ENCODE data around the gene CELF4.

CELF4 gene

DNA sequence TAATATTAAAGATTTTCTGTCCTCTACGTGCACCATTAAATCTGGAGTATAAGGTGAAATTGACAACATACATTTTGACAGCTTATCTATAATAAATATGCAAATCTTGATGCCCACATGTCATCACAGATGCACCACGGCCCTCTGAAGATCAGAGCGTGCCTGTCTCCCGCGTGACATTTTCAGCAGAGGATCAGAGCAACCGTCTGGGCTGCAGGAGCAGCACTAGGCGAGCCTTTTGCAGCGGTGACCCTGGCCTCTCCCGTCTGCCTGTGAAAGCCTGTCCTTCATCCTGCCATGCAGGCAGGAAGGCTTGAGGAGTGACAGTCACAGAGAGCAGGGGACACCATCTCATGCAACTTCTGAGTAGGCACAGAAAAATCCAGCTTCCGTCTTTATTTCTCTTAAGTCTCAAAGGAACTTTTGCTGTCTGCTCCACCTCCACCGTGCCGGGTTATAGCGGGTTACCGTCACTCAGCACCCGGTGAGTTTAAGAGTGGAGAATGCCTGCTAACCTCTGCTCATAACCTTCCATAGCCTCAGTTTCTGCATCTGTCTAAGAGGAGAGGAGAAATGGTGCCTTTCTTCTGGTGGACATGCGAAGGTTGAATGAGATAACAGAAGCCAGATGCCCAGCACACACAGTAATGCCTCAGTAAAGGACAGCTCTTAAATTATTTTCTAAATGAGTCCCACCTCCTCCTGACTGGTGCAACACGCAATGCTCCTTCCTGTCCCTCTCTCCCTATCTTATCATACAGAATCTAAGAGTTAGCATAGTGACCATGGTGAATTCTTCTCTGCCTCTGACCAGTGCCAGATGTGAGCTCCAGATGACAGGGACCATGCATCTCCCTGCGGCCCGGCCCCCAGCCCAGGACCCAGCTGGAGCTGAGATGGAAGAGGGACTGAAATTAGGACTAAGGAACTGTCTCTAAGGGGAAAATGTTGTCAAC is 43.8 kb downstream of the CELF4 start:
- no peak for DNase-seq

DNA sequence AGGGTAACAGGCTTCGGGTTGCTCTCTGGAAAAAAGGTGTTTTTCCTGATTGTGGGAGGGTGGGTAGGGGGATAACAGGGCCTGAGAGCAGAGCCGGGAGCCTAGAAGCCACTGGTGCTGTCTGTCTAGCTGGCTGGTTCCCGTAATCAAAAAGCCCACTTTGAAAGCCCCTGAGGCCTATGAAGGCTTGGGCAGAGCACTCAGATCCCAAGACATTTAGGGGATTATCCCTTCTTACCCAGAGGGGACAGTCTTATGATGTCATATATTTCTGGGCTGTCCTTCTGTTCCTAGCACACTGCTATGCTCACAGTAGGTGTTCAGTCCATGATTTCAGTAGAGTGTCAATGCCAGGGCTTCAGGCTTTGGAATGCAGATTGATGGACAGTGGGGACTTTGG is 45.1 kb downstream of the CELF4 start:
- no peak for DNase-seq

- no peak for DNase-seq
Measured at GRCh38 chr18:37519510-37520135, 46.0 kb downstream of the CELF4 start.

DNA sequence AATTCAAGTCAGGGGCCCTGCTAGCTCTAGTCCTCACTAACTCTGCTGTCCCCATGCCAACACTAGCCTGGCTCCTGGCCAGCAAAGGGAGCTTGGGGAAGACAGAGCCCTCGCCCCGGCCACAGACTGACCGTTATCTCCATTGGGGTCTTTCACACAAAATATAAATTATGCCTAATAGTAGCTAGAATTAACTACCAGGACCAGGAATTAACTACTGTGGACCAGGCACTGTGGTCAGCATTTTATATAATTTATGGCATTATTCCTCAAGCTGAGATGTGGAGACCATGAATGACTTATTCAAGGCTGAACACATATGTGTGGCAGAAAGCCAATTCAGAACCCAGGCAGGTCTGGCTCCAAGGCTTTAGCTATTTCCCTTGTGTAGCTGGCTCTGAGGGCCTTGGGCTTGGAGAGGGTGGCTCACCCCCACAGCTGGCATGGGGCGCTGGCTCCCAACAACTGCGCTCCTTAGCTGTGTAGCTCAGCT is 49.2 kb downstream of the CELF4 start:
- DNase-seq, result no peak

- DNase-seq, result no peak
Measured at GRCh38 chr18:37514953-37515352, 50.6 kb downstream of the CELF4 start.

DNA sequence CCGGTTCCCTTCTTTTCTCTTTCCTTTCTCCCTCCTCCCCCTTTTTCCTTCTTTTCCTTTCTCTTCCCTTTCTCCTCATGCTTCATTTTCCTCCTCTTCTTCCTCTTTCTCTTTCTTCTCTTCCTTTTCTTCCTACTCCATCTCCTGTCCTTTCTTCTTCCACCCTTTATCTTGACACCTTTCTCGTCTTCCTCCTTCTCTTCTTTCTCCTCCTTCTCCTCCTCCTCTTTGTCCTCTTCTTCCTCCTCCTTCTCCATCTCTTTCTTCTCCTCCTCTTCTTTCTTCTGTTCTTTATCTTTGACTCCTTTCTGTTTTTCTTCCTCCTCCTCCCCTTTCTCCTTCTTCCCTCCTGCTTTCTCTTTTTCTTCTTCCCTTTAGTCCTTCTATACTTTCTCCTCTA is 53.2 kb downstream of the CELF4 start:
- DNase-seq, result no peak

DNA sequence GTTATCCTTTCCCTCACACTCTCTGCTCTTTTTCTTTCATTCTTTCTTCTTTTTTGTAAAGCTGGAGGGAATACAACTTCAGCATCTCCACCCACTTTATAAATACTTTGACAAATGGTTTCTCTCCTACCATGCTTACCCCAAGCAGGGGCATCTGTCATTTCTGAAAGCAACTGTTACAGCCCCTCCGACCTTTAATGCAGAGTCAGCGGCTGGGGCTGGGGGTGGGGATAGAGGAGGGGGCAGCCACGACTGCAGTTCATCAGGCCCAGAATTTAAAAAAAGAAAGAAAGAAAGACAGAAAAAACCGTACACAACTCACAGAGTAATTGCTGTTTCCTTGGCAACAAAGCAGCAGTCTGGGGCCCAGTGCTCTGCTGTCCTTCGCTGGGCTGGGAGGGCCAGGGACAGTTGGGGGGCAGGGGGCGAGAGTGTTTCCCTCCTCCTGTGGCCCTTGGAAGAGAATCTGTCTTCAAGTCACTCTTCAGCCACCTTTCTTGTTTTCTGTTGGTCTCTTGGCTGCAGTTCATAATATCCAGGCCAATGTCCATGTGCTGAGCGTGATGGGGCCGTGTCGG is 53.8 kb downstream of the CELF4 start:
- DNase-seq, result no peak

DNA sequence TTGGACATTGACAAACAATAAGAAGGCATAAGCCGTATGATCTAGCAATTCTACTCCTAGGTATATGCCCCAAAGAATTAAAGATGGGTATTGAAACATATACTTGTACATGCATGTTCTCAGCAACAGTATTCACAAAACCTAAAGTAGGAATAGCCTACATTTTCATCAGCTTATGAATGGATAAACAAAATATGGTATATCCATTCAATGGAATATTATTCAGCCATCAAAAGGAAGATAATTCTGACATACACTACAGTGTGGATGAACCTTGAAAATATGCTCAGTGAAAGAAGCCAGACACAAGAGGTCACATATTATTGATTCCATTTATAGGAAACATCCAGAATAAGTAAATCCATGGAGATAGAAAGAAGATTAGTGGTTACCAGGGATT is 56.0 kb downstream of the CELF4 start:
- DNase-seq, result no peak

GRCh38 chr18:37508207-37508606 is 57.4 kb downstream of the CELF4 start:
- no peak for DNase-seq

GRCh38 chr18:37507239-37507638 is 58.4 kb downstream of the CELF4 start:
- no peak for DNase-seq

GRCh38 chr18:37506001-37506400 is 59.6 kb downstream of the CELF4 start:
- DNase-seq, result no peak

GRCh38 chr18:37505321-37505720 is 60.3 kb downstream of the CELF4 start:
- DNase-seq, result no peak

GRCh38 chr18:37502601-37503000 is 63.0 kb downstream of the CELF4 start:
- DNase-seq, result no peak

- no peak for DNase-seq
Measured at GRCh38 chr18:37502036-37502435, 63.6 kb downstream of the CELF4 start.

DNA sequence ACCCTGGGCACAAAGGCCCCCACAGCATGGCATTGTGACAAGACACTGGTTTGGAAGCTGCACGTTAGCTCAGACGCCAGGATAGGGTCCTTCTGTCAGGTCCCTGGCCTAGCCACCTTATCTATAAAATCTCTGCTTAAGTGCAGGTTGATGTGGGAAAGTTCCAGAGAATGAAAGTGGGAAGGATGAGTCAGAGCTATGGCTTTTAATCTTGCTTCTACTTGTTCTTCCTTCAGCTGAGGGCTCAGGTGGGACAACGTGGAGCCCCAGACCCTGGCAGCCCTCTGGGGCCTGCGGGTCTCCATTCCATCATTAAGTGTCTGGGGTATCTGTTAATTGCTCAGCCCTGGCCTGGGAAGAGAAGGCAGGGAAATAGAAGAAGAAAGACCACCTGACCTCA is 64.5 kb downstream of the CELF4 start:
- no peak for DNase-seq

- no peak for DNase-seq
Measured at GRCh38 chr18:37499913-37500312, 65.7 kb downstream of the CELF4 start.

- DNase-seq, result no peak
Measured at GRCh38 chr18:37499044-37499443, 66.6 kb downstream of the CELF4 start.

DNA sequence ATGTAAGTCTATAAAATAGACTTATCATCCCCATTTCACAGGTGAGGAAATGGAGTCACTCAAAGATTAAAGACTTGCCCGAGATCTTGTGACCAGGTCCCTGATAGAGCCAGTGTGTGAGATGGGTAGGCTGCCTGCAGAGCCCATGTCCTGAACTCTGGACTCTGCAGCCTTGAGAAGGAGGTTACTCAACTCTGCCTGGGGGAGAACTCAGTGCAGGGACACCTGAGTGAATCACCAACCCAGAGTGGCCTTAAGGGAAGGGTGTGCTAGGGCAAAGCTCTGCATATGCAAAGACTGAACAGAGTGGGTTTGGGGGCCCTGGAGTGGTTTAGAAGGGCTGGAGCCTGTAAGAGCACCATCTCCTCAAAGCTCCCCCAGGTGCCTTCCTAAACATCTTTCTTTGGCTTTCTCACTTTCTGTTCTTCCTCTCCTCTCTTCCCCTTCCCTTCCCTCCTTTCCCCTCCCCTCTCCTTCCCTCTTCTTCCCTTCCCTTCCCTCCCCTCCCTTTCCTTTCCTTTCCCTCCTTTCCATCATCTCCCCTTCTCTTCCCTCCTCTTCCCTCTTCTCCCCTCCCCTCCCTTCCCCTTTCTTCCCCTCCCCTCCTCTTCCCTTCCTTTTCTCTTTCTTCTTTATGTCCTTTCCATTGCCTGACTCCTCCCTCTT is 67.6 kb downstream of the CELF4 start:
- DNase-seq, result no peak

DNA sequence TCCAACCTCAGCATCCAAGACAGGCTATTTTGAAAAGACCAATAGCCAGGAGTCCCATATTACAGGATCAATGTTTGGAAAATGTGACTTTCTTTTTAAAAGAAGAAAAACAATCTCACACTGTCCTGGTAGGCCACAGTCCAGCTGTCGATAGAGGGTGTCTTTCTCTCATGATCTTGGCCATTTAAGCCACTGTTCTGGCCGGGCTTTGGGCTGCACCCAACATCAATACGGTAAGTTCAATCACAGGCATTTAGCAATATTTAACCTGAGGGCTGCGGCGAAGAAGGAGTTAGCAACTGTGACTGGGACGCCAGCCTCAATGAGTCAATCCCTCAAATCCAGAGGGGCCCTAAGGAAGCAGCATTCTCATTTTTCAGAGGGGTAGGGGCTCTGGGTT is 69.0 kb downstream of the CELF4 start:
- no peak for DNase-seq

- no peak for DNase-seq
Measured at GRCh38 chr18:37495354-37495753, 70.2 kb downstream of the CELF4 start.

- DNase-seq, result no peak
Measured at GRCh38 chr18:37494406-37494805, 71.2 kb downstream of the CELF4 start.

- DNase-seq, result no peak
Measured at GRCh38 chr18:37493352-37493935, 72.2 kb downstream of the CELF4 start.

GRCh38 chr18:37492952-37493351 is 72.6 kb downstream of the CELF4 start:
- DNase-seq, result no peak

All from T-helper 1 cell (primary cell).